Measurements from ENCODE around the gene PRKCE.

Gene PRKCE

DNA sequence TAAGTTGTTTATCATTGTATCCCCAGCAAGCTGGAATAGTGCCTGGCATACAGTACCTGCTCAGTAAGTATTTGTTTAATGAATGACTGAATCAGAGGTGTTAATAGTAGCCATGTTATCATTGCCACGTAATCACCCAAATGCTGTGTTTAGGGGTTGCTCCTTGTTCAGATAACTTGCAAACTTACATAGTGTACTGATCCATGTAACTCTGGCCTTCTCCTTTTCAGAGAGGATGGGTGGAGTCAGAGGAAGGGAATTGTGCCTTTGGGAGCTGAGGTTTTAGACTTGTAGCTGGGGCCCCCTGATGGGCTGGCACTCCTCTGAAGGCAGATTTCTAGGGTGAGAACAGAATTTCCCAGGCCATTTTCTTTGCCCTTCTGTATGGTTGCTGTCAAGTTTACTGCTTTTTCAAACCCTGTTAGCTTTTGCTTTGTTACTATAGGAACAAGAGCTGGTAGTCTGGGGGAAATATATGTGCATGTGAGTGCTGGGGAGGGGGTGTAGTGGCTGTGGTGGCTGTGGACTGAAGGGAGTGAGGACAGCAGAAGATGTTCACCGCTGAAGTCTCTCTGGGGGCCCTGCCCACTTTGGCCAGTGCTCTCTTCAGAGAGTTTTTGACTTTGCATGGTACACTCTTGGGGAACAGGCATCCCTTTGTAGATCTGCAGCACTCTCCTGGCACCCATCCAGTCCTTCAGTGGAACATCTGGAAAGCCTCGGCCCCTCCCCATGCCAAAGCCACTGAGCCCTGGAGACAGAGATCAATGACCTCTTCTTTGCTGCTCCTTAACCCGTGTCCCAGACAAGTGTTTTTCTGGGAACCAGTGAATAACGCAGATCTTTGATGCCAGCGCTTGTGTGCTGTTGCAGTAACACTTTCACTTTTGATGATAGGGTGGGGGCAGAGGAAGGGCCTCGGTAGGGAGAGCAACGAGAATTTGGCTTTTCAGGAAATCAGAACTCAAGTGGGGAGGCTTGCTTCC, 209.0 kb downstream of the PRKCE start:
- no peak for DNase-seq (ENCODE audit: low read depth)

DNA sequence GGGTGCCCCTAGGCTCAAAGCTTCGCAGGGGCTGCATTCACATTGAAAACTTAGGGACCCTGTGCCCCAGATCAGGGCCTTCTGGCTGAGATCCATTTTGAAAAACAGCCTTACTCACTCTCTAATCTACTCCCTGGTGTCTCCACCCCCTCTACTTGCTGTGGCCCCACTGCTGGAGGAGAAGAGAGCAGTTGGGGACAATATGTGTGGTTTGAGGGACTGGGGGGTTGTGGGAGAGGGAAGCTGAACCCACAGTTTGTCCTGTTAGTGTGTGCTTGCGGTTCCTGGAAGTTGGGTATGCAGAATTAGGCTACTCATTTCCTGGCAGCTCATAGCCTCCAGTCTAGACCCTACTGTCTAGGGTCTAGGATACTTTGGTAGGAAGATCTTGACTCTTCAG, 211.4 kb downstream of the PRKCE start:
- no peak for DNase-seq (ENCODE audit: low read depth)

DNA sequence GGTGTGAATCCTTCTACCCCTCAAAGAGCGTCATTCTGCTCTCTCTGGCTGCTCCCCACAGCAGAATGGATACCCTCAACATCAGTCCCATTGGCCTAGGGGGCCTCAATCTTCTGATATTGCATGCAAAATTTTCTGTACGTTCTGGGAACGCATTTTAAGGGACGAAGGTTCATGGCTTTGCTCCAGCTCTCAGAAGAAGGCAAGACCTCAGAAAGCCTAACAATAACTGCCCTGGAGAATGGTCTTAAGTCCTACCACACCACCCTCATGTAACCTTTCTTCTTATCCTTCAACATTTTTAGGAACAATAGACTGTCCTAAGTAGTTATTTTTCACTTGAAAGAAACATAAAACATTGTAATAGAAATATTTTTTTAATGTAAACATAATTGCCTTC, 212.6 kb downstream of the PRKCE start:
- no peak for DNase-seq (ENCODE audit: low read depth)

DNA sequence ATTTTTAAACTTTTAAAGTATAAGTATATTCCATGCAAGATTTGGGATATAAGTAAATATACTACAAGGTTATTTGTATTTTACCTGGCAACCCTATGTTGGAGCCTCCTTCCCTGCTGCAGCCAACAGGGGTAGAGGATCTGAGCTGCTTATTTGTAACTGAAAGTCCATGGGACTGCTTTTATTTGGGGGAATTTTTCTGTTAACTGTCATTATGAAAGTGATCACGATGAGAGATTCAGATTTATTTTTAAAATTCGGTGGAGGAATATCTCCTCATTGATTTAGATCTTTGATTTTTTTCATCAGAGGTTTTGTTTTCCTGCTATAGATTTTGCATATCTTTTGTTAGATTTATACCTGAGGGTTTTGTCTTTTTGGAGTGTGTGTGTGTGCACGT, 215.9 kb downstream of the PRKCE start:
- DNase-seq (ENCODE audit: low read depth) = no peak

DNA sequence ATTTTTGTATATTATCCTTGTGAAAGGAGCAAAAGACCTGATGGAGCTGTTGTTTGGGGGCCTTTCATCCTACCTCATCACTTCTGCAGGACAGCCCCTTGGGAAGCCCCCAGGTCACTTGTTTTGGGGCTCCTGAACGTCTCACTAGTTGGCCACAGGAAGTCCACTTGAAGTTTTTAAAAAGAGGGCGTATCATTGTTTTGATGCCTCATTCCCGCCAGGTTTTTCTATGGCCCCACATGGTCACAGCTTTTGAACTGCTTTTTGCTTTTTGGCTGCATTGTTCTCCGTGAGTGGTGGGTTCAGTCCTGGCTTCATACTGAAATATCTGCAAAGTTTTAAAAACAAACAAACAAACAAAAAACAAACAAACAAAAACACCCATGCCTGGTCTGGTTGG, 216.3 kb downstream of the PRKCE start:
- no peak for DNase-seq (ENCODE audit: low read depth)

DNA sequence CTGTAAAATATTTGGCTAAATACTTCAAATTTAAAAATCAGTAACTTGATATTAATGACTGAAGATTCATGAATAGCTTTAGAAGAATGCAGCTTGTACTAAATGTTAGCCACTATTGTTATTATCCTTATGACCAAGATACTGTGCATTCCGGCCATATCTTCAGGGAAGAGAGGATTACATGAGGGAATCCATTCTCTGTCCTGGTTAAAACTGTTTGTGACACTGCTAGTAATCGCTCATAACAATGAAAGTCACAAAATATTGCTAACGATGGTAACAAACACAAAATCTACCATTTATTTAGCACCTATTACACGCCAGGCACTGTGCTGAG, 217.7 kb downstream of the PRKCE start:
- no peak for DNase-seq (ENCODE audit: low read depth)

DNA sequence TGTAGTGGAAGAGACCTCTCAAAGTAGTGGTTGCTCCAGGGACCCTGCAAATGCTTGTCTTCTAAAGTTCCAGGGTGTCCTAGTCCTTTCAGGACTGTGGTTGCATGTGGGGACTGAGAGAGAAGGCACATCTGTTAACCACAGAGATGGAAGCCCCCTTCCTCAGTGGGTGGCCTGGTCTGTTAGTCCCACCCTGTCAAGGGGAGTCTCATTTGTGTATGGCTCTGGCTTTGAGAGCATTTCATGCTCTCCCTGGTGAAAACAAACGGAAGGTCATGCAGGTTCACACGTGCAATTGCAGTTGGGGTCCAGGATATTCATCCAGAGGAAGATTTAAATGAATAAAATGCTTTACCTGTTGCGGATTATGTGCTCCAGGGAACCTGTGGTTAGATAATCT, 219.6 kb downstream of the PRKCE start:
- no peak for DNase-seq (ENCODE audit: low read depth)

DNA sequence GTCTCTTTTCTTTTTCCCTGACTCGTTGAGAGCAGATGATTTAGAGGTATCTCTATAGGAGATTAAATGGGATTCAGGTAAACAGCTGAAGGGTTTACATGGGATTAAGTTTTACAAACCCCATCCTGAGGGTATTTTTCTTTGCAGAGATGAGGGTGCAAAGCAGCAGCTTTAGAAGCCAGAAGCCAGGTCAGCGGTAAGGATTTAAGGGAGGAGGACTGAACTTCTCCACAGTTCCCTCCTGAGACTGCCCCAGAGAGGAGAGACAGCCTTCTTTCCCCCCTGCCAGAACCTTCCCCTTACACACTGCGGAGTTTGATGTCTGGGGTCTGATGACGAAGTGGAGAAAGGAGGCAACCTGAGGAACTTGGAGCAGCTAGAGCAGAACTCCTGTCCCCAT, 220.1 kb downstream of the PRKCE start:
- no peak for DNase-seq (ENCODE audit: low read depth)

DNA sequence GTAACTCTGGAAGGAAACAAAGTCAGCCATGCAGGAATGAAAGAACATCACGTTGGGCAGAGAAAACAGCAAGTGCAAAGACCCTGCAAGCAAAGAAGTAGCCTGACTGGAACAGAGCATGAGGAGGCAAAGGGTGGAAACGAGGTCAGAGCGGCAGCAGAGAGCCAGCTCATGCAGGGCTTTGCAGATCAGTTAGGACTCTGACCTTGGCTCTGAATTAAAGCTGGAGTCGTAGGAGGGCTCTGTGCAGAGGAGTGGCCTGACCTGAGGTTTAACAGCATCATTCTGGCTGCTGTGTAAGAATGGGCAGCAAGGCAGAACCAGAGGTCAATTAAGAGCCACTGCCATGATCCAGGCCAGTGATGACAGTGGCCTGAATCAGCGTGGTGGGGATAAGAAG, 220.7 kb downstream of the PRKCE start:
- no peak for DNase-seq (ENCODE audit: low read depth)

DNA sequence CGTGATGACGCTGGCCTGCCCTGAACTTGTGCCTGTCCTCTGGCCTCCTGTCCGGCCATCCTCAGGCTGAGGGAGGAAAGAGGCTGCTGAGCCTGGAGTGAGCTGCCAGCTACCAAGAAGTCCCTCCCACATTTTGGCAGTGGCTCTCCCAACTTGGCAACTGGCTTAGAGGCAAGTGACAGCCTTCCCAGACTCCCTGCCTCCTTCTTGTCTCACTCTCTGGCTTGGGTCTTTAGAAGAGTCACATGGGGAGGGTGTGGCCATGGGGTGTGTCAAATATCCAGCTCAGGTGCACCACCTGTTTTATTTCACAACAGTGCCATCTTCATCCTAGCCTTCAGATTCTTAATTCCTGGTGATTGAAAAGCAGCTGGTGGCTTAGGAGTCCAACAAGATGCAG, 222.9 kb downstream of the PRKCE start:
- no peak for DNase-seq (ENCODE audit: low read depth)

DNA sequence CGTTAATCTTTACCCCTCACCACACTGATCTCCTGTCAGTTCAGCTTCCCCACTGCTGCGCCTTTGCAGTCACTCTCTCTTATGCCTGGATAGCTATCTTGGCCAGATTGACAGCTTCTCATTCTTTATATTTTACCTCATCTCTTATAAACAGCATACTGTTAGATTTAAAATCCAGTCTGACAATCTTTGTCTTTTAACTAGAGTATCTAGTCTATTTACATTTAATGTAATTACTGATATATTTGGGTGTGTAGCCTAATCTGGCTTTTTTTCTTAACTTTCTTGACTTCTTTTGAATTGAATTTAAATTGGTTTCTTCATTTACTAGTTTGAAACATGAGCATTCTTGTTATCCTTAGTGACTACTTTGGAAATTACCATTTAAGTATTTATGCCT, 225.1 kb downstream of the PRKCE start:
- DNase-seq (ENCODE audit: low read depth) = no peak

DNA sequence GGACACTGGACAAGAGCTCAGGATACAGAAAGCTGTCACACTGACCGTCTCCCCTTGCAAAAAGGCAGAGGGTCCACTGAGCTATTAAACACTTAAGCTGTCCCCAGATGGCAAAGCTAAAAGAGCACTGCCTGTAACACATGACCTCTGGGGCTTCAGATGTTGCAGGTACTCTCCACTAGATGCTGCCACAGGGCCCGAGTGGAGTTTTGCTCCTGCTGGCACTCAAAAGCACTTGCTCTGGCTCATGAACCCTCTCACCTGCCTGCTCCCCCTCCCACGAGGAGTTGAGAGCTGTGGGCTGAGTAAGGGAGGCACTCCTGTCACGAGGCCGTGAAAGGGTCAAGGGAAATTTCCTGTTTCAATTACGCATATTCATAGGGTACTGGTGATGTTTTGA, 227.9 kb downstream of the PRKCE start:
- no peak for DNase-seq (ENCODE audit: low read depth)

DNA sequence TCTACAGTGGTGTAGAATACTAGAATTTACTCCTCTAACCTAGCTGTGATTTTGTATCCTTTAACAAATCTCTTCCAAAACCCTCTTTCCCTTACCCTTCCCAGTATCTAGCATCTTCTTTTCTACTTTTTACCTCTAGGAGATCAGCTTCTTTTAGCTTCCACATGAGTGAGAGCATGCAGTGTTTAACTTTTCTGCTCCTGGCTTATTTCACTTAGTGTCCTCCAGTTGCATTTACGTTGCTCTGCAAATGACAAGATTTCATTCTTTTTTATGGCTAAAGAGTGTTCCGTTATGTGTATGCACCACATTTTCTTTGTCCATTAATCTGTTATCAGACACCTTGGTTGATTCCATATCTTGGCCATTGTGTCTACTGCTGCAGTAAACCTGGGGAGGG, 228.5 kb downstream of the PRKCE start:
- no peak for DNase-seq (ENCODE audit: low read depth)

DNA sequence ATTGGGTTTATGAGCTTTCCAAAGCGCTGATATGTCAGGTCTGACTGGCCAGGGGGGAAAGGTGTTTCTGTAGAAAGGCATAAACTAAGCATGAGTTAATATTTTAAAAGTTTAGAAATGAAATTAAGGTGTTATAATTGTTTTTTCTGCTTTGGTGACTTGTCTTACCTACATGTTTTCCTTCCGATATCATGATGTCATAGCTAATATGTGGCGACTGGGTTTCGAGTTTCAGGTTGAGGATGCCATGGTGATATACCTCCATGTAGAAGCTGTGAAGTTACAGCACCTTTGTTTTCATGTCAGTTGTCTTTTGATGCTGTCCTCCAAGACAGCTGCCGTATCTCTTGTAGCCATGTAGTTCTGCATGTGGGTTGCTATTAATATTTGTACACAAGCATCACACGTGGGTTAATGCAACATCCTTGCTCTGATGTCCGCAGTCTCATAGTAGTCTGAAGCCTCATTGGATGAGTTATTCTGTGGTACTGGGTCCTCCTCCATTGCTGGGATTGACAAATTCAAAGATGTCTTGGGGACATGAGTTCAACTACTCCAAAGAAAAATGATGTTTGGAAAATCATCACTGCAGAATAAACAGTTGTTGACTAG, 230.6 kb downstream of the PRKCE start:
- DNase-seq (ENCODE audit: low read depth) = no peak

DNA sequence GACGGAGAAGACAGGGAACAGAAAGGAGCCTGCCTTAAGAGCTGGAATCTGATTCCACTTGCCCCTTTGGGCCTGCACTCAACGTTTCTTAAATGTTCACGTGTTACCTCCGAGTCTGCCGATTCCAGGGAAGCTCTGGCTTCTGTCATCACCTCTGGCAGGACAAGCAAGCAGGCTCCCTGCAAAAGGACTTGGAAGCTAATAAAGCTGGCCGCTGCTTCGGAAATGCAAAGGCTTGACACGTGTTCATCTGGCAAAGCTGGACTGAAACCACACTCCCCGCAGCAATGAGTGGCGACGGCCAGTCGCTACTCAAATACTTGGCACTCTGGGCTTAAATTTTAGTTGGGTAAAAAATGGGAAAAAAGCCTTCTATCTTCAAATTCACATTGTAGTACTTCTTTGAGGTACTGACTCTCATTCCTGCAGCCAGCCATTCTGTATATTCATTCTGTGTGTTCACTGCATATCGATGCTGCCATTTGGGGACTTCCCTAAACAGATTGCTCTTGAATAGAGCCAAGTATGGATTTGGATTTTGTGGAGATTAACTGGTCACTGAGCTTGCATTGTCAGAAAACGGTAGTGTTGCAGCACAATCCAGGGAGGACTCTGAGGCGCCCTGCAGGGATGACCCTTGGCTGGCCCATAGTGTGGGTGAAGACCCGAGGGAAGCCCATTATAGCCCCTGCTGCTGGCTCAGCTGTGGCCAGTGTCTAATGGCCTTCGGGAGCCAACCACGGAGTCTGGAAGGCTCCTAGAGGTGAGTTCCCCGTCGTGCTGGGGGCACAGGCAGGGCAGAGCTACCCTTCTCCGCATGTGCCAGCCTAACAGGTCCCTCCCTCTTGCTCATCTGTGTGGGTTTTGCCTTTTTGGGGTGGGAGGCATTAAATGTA, 231.5 kb downstream of the PRKCE start:
- DNase-seq (ENCODE audit: low read depth) = no peak

DNA sequence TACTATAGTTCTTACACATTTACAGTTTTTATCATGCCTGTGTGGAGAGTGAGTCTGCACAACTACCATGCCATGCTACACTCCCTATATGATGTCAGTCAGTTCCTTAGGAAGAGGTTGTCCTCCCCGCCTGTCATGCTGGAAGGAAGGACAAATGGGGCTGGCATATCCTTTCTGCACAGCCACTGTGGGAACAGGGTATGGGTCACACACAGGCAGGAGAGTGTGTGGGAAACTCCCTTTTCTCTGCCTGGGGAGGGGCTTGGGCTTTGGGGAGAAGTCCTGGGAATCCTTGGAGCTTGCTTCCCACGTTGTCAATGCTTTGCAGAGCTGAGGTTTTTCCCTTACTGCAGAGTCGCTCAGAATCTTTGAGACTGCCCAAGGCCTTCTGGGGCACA, 232.1 kb downstream of the PRKCE start:
- DNase-seq (ENCODE audit: low read depth) = no peak

DNA sequence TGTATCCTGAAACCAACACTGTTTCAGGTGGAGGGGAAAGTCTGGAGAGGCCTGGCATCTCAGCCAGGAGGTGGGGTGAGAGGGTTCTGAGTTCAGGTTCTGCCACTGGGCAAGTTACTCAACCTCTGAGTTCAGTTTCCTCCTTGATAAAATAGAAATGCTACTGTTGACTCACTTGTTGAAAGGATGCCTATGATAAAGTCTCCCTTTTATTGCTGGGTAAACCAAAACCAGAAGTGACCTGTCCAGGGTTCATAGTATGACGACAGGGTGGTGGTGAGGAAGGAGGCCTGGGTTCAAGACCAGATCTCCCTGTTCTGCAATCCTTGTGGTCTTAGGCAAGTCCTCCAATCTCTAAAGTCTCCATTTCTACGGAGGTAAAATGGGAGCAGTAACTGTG, 232.7 kb downstream of the PRKCE start:
- DNase-seq (ENCODE audit: low read depth) = no peak

DNA sequence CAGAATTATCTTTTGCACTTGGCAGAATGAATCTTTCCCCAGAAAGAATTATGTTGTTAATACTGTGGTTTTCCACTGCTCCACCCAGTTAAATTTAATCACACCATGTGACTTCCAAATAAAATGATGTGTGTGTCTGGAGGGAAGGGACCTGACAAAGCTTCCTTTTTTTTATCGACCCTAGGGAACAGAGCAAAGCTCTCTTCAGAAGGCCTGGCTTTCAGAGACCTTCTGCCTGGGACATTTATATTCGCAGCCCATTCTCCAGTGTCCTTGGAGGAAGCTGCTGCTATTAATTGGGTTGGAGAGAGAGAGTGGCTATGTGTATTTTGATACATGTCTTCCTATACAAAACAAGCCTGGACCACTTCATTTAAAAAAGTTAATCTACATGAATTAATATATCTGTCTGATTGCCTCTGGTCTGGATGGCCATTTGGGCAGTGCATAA, 233.7 kb downstream of the PRKCE start:
- DNase-seq (ENCODE audit: low read depth) = no peak

DNA sequence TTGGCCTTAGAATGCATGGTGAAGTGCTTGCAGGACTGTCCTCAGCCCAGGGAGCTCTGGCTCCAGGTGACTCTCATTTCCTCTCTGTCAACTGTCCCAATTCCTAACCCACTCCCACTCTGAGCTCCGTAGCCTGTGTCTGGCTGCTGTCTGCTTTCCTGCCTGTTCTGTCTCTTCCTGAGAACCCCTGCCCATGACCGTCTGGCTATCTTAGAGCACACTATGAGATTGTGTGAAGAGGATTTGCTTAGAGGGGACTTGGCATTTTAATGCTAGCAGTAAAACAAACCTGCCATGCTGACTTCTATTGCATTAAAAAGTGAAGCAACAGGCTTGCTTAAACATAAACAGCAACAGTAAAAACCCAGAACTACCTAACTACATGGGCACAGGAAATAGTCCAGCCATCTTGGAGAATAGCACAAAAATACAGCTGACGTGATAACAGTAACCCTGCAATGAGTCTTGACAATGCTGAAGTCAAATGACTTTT, 234.7 kb downstream of the PRKCE start:
- no peak for DNase-seq (ENCODE audit: low read depth)

DNA sequence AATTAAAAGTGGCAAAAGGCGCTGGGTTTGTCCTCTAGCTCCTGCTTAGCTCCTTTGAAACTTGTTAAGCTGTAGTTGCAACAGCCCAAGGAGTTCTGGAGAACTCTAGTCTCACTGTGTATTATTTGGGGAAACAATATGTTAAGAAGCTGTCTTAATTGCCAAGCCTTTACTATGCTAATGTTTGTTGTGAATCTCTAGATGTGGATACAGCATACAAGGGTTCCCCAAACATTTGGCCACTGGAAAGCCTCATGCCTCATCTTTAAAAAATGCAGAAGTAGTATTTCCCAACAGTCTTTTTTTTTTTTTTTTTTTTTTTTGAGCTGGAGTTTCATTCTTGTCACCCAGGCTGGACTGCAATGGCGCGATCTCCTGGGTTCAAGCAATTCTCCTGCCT, 236.7 kb downstream of the PRKCE start:
- DNase-seq (ENCODE audit: low read depth) = no peak

DNA sequence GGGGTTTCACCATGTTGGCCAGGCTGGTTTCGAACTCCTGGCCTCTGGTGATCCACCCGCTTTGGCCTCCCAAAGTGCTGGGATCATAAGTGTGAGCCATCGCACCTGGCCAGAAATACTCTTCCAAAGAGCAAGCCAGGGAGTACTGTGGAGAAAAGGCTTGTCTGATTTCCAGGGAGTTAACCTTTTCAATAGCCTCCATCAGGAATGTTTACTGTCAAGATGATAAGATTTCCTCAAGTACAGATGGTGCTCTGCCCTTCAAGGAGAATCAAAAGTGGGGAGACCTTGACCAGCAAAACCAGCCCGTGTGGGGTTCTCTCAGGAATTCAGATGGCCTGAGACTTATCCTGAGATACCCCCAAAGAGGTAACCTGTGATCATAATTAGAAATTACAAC, 237.2 kb downstream of the PRKCE start:
- DNase-seq (ENCODE audit: low read depth) = no peak

DNA sequence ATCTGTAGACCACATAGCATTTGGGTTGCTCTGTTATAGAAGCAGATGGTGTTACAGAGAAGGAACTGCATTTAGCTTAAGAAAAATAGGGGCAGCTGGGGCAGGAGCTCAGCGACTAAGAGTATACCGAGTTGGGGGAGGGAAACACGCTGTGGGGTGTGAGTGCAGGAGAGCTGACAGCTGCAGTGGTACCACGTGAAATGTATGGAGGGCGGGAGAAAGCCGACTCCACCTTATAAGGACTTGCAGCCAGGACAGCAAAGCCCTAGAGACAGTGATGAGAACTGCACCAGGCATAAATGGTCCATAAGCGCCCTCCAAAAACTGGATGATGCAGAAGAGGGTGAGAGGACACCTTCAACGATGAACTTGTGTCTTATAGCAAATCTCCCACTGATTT, 237.6 kb downstream of the PRKCE start:
- DNase-seq (ENCODE audit: low read depth) = no peak

All from stimulated activated CD8-positive, alpha-beta memory T cell treated with anti-CD3 and anti-CD28 coated beads, Interleukin-15, amount 100 ng/mL, for 24 hours (primary cell).